RWPE2 (cell line): Measurements from ENCODE around the gene SIX2.

Experiments
- ATAC-seq: fragments of 200-7000 bp; cut with Tn5 transposase; 3 replicates; pipeline ENCODE4 v1.9.1; 2021; ENCODE audit warnings: low read depth
- DNase-seq: peaks from one replicate; pipeline ENCODE4 v3.0.0-alpha.2; 2020; ENCODE audit warnings: low spot score
- H3K27ac ChIP-seq: fragments of 450-650 bp; 2 replicates; pipeline ENCODE4 v1.5.1; 2017; ENCODE audit warnings: mild to moderate bottlenecking; ENCODE audit not compliant: poor library complexity, severe bottlenecking
- H3K27me3 ChIP-seq: fragments of 250-450 bp; sonication (Bioruptor Pico); 2 replicates; pipeline ENCODE4 v1.5.1; 2021; ENCODE audit warnings: mild to moderate bottlenecking, moderate library complexity; ENCODE audit not compliant: insufficient read depth, poor library complexity, severe bottlenecking
- H3K36me3 ChIP-seq: fragments of 250-450 bp; sonication (Bioruptor Pico); 2 replicates; pipeline ENCODE4 v1.5.1; 2020; ENCODE audit warnings: low read depth, mild to moderate bottlenecking, moderate library complexity
- H3K4me1 ChIP-seq: fragments of 250-450 bp; sonication (Bioruptor Pico); 2 replicates; pipeline ENCODE4 v1.5.1; 2021; ENCODE audit warnings: mild to moderate bottlenecking, moderate library complexity; ENCODE audit not compliant: insufficient read depth, poor library complexity, severe bottlenecking
- H3K4me3 ChIP-seq: fragments of 250-450 bp; sonication (Bioruptor Pico); 2 replicates; pipeline ENCODE4 v1.5.1; 2021; ENCODE audit warnings: mild to moderate bottlenecking, moderate library complexity; ENCODE audit not compliant: severe bottlenecking
- H3K9me3 ChIP-seq: fragments of 250-450 bp; sonication (Bioruptor Pico); 2 replicates; pipeline ENCODE4 v1.5.1; 2021; ENCODE audit warnings: mild to moderate bottlenecking, moderate library complexity; ENCODE audit not compliant: severe bottlenecking
- CTCF ChIP-seq: fragments of 450-650 bp; IDR thresholded peaks from one replicate; pipeline ENCODE4 v1.5.1; 2017; ENCODE audit warnings: mild to moderate bottlenecking, moderate library complexity; ENCODE audit not compliant: poor library complexity, severe bottlenecking

Gene SIX2

GRCh38 chr2:45006942-45007287 lies 2.3 kb downstream of the SIX2 start:
- DNase-seq: no peak
- H3K27me3 ChIP-seq: peaks cover 10% of the 10 kb centered on the region
- H3K36me3 ChIP-seq: no peaks in the 10 kb centered on the region
- ATAC-seq: no peak
- H3K9me3 ChIP-seq: no peaks in the 10 kb centered on the region
- H3K27ac ChIP-seq: no peak overlapping the region
- no peak for TF ChIP-seq CTCF
- H3K4me3 ChIP-seq: no peak overlapping the region
- no peaks in the 10 kb centered on the region for H3K4me1 ChIP-seq

- Histone ChIP-seq H3K27me3 (peaks cover 15% of the 10 kb centered on the region), H3K4me1 (no peaks in the 10 kb centered on the region)
Observed at GRCh38 chr2:45006041-45006941, 3.0 kb downstream of the SIX2 start.

GRCh38 chr2:45005261-45006002 lies 3.8 kb downstream of the SIX2 start:
- ATAC-seq: no peak
- Histone ChIP-seq H3K4me3 (no peak overlapping the region), H3K27me3 (peaks cover 20% of the 10 kb centered on the region), H3K36me3 (no peaks in the 10 kb centered on the region), H3K9me3 (no peaks in the 10 kb centered on the region), H3K27ac (no peak overlapping the region), H3K4me1 (no peaks in the 10 kb centered on the region)
- TF ChIP-seq CTCF: no peak
- DNase-seq: no peak

More at GRCh38 chr2:45006041-45006941, 3.0 kb downstream of the SIX2 start:
- Histone ChIP-seq H3K9me3 (no peaks in the 10 kb centered on the region), H3K27ac (no peak overlapping the region), H3K36me3 (no peaks in the 10 kb centered on the region), H3K4me3 (no peak overlapping the region)
- TF ChIP-seq CTCF: no peak
- ATAC-seq: no peak
- no peak for DNase-seq

GRCh38 chr2:45004562-45005191 lies 4.6 kb downstream of the SIX2 start:
- ATAC-seq (no peak), DNase-seq (no peak)
- TF ChIP-seq CTCF: no peak
- no peaks in the 10 kb centered on the region for H3K9me3 ChIP-seq
- no peak overlapping the region for H3K4me3 ChIP-seq
- no peaks in the 10 kb centered on the region for H3K36me3 ChIP-seq
- H3K27me3 ChIP-seq: peaks cover 23% of the 10 kb centered on the region
- no peaks in the 10 kb centered on the region for H3K4me1 ChIP-seq
- no peak overlapping the region for H3K27ac ChIP-seq
